HUDEP-2 (cell line): Measurements from ENCODE around the gene PKLR.
"Not testable (repeated sequence)": the region's sequence is repeated elsewhere in the genome, so short reads cannot be mapped to it uniquely, and the experiment has no call there.

Experiments
- DNase-seq, 76 experiments: peaks; one replicate each; lab custom pipeline; 2025; ENCODE audit not compliant: unreplicated experiment in 76 of 76; lab: John Stamatoyannopoulos, UW

PKLR gene

DNA sequence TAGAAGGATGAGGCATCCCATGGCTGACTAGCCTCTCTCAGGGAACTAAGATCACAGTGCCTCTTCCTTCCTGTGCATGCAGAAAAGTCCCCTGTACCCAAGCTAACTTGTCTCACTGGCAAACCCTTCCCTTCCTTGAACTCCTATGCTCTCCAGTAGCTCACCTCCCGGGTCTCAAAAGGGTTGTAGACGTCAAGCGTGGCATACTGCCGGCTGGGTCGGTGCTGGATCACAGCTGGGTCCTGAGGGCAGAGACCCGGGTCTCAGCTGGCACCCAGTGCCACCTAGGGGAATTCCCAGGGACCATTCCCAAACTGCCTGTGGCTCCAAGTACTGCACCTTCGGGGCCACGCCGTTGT lies 39.8 kb downstream of the PKLR start:
- DNase-seq = peak in 1 of 76 experiments; percentile 34

DNA sequence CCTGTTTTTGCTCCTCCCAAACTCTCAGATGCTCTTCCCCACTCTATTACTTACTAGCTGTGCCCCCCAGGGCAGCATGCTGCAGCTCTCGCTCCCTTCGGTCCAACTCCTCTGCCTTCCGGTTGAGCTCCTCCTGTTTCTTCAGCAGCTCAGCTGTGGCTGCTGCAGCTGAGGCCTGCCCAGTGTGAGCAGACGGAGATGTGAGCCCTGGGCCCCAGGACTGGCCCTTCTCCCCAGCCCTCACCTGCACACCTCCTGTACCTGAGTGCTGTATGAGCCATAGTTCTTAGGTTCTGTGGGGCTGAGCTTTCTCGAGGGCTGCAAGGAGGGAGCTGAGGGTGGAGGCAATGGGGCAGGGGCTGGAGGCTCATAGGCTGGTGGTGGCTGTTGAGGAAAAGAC lies 41.0 kb downstream of the PKLR start:
- DNase-seq = no peak

DNA sequence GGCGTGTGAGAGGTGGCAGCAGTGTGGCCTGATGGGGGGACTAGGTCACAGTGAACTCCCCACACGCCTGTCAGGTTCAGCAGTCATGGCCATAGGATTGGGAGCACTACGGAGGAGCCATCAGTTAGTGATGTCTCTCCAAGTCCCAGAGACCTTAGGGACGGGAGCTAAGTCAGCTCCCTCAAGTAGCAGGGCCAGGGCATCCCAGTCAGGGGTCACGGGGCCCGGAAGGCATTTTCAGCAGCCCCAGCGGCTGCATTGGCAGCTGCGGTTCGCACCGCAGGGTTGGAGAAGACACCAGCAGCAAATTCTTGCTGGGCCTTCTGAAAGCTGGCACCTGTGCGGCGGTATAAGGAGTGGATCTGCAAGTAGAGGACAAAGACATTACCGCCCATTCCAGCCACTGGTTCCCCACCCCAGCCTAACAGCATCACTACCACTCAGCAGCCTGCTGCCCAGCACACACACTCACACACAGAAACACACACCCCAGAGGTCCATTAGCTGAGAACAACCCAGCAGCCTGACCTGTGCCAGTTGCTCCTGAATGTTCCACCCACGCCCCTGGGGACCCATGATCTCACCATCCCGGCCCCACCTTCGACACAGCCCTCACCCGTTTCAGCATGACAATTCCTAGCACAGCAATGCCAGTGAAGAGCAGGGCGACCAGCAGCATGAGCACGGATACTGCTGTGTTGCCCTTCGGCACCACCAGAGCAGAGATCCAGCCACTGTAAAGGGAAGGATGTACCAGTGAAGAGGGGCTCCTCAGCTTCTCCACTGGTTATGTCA lies 45.0 kb downstream of the PKLR start:
- DNase-seq = no peak

DNA sequence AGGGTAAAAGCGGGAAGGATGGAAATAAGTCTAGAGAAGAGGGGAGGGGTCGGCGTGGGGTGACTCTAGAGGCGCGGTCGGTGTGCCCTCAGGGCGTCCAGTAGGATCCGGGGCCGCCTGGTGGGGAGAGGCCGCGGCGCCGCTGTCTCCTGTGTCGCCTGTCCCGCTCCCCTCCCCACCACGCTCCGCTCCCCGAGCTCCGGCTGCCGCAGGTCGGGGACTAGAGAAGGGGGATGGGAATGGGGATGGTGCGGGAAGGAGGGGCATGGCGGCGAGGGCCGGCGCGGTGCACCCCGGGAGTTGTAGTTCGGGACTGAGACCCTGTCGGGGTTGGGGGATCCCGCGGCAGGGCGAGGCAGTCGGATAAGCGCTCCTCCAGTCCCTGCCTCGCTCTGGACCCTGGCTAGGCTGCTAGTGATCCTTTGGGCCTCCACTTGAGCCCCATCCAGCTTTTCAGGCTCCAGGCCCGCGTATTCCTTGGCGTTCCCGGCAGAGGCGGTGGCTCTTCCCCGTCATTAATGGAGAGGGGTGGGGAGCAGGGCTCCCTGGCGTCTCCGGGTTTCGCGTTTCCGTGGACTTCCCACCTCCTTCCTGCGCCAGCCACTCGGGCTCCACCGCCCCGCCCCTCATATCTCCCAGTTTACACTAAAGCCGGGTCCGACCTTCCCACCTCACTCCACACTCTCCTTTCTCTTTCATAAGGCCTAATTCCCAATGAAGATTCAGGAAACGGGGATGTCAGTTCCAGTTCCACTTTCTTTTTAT lies 45.8 kb downstream of the PKLR start, which contains the start of gene ENTREP3:
Gene ENTREP3 (minus strand): TSS at position 241 of the 765 bp plus-strand sequence. CDS start 606 bp downstream, outside the sequence.
- peak in 57 of 76 experiments; percentile 8 to 74 (median 47) for DNase-seq

DNA sequence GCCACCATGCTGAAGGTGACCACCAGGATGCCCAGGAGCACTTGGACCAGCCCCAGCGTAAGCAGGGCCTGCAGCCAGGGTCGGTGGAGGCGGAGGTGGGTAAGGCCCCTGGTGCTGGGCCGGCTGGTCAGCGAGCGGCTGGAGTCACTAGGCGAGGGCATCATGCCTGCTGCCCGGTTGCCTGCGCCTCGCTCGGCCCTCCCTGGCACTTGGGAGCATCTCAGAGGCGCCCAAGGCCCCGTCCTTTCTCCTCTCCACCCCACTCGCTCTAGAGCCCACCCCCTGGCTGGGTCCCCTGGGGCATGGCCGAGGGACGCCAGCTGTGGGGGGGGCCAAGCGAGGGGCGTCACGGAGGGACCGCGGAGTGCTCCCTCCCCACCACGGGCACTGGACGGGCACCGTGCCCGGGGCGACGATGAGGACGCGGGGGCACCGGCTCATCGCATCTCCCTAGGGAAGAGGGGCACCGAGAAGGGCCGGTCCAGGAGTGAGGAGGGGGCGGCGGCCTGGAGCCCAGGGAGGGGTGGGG lies 46.5 kb downstream of the PKLR start:
- DNase-seq = no peak

DNA sequence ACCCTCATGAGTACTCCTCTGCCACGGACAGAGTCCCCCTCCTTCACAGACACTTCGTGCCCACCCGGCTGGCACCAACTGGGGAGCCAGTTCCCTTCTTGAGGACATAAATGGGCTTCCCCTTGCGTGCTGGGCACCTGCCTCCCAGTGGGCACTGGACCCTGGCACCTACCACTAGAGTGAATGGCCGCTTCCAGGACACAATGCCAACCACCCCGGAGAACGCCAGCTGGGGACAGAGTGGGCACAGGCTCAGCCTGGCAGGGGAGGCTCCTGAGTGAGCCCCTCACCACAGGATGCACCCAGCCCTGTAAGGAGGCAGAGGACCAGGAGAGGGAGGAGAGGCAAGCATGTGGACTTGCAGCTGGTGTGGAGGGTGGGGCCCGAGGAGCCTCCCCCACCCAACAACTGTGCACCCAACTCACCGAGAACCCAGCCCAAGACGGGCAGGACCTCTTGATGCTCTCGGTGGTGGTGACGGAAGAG lies 47.0 kb downstream of the PKLR start:
- peak in 2 of 76 experiments; percentile 7 to 12 for DNase-seq

DNA sequence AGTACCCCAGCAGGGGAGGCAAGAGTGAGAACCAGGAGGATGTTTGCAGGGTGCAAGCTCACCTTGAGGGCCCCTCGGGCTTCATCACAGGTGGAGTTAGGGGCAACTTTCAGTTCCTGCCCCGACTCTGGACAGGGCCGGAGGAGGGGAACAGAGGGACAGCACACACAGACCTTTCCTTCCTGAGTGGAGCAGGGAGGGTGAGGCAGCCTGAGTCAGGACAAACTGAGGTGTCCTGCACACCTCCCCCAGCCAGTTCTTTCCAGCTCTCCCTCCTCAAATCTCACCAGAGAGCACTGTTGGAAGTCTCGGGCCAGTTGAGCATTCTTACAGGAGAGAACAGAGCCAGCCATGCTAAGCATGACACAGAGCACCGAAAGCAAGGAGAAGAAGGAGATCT lies 47.4 kb downstream of the PKLR start:
- DNase-seq = no peak

DNA sequence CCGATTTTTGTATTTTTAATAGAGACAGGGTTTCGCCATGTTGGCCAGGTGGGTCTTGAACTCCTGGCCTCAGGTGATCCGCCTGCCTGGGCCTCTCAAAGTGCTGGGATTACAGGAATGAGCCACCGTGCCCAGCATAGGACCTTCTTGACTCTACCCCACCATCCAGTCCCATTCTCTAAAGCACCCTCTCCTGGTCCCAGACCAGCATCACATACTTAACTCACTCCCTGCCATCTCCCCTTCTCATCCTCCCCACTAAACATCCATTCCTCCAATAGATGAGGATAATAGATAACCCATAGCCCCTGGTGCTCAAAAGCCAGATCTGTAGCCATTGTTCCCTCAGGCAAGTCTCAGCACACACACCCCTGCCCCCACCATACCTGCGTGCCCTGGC lies 48.0 kb downstream of the PKLR start:
- no peak for DNase-seq

DNA sequence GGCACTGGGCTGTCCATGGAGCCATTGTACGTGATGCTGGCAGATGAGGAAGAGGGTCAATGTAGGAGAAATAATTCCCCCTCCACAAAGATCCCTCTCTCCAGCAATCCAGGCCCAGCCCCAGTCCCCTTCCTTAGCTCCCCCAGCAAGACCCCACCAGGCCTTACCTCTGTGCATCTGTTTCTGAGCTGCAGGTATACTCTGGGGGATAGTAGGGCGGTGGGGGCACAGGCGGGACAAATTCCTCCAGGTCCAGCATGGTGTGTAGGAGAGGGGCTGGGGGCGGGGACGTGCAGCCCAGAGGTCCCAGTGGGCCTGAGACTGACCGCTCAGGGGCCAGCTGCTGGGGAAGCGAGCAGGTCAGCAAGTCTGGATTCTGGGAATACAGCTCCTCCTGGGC lies 49.7 kb downstream of the PKLR start:
- no peak for DNase-seq

DNA sequence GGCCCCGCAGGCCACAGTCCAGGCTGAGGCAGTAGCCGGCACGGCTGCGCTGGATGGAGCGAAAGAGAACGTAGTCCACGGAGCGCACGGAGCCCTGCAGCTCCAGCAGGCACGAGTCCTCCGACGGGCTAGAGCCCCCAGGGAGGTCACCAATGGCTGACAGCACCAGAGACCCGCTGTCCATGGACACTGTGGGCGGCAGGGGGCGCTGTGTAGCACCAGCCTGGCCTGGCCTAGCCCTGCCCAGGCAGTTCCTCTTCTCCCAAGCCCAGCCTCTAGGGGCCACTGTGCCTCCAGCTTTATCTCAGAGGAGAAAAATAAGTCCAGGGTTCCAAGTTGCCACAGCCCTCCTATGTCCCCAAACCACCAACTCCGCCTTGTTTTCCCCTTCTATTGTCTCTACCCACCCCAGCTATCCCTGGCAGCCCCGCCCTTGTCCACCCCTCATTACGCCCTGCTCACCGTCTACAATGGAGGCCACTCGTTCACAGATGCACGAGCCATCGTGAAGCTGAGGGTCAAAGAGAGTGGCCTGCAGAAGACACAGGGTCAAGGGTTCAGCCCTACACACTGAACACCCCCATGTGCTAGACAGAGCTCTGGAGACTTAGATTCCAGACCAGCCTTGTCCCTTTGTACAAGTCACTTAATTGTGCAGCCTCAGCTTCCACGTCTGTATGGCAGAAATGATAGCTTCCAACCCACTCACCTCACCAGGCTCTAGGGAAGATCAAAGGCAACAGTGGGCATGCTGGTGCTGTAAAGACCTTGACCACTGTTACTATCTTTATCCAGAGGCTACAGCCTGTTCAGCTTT lies 50.4 kb downstream of the PKLR start:
- peak in 73 of 76 experiments; percentile 52 to 95 (median 89) for DNase-seq

DNA sequence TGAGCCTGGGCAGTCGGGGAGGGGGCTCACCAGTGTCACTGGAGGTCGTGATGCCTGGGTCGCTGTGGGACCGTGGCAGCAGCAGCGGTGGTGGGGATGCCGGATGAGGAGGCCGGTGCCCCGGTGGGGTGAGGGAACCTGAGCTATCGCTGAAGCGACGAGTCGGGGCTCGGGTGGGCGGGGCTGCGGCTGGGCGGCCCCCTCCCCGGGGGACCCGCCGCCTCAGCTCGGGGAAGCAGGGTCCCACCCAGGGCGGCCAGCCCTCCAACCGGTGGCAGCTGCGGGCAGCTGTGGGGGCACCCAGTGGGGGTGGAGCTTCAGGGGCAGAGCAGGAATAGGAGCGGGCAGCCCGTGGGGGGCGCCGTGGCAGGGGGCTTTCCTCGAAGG lies 51.0 kb downstream of the PKLR start:
- DNase-seq = no peak

DNA sequence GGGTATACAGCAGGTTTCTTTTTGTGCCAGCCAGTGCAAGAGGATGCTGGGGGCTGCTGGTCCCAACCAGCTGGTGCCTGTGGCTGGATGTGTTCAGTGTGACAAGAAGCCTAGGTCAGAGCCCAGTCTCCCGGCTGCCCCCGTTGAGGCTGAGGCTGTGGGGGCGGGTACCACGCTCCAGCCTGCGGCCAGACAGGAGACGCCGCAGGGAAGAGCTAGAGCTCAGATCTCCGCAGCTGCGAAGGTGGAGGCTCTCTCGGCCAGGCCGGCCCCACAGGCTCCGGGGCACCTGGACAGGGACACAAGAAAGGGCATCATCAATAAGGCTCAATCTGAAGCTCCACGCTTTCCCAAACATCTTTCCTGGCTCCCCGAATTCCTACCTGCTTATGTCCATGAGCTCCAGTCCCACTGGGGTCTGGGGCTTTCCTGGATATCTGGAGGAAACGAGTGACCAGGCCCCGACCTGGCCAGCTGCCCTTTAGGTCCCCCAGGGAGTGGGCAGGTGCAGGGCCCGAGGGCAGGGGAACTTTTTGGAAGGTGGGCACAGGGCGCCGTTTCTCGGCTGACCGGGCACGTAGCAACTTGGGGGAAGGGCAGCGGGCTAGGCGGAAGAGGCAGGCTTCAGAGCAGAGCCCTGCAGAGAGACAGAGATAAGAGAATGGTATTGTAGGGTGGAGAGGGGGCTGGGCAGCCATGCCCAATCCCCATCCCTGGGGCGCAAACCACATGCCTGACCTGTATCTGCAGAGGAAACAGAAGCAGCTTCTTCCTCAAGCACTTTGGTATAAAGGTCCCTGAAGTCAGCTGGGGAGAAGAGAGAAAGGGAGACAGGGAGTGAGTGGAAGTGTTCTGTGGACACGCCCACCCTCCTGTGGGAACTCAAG lies 53.3 kb downstream of the PKLR start:
- DNase-seq = peak in 73 of 76 experiments; percentile 34 to 89 (median 78)

DNA sequence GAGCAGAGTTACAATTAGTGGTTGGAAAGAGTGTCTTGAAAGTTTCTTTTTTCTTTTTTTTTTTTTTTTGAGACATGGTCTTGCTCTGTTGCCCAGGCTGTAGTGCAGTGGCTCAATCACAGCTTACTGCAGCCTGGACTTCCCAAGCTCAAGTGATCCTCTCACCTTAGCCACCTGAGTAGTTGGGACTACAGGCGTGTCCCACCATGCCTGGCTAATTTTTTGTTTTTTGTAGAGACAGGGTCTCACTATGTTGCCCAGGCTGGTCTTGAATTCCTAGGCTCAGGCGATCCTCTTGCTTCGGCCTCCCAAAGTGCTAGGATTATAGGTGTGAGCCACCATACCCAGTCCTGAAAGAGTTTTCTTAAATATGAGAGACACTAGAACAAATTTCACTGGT lies 54.4 kb downstream of the PKLR start:
- not testable (repeated sequence) for DNase-seq

DNA sequence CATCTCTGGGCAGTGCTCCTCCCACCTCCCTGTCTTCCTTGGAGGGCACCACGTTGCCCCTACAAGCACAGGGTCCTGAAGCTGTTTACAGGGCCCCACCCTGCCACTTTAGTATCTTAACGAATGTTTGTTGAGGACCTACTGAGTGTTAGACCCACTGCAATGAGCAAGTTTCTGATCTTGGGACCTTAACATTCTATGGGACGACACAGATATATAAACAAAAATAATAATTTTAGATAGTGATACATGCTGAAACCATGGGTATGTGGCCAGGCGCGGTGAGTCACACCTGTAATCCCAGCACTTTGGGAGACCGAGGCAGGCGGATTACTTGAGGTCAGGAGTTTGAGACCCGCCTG lies 56.1 kb downstream of the PKLR start:
- peak in 1 of 76 experiments; percentile 53 for DNase-seq

DNA sequence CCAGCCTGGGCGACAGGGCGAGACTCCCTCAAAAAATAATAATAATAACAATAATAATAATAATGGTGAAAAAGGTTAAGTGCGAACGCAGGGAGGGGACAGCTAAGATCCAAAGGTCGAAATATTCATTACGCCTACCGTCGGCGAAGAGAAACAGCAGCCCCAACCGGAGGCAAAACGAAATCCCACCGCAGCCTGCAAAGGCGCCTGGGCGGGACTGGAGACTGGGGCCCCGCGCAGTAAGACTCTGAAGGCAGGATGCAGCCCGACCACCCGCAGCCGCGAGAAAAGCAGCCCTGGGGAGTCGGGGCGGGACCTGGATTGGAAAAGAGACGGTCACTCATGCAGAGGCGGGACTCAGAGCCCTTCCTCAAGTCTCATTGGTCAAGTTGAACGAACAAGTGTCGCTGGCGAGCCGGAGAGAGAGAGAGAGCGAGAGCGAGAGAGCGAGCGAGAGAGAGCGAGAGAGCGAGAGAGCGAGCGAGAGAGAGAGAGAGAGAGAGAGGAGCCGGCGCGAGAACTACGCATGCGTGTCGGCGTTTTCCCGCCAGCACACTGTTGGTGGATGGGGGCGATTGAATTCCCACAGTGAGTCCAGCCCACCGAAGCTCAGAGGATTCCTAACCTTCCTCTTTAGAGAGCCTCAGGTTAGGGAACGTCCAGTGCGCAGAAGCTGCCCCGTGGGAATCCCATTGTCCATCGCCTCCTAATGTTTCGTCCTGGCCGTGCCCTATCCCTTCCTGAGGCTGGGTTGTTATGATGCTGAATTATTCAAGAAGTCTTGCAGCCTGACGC lies 56.7 kb downstream of the PKLR start:
- DNase-seq = peak in 75 of 76 experiments; percentile 75 to 99 (median 96)

DNA sequence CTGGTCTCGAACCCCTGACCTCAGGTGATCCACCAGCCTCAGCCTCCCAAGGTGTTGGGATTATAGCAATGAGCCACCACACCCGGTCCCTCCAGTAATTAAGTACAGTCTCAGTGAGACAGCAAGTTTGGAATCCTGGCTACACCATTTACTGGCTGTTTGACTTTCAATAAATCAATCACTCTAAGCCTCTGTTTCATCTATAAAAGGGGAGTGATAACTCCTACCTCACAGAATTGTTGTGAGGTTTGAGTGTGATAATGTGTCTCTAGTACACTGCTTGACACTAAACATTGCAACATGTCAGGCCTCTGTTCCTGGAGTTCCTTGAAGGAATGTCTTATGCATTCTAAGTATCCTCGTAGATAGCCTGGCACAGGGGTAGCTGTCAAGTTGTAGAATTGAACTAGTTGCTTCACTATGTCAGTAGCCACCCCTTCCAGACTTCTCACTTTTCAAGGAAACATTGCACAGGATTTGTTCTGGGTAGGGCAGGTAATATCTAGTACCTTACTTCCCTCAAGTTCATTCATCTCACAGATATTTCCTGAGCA lies 58.4 kb downstream of the PKLR start:
- DNase-seq = no peak

DNA sequence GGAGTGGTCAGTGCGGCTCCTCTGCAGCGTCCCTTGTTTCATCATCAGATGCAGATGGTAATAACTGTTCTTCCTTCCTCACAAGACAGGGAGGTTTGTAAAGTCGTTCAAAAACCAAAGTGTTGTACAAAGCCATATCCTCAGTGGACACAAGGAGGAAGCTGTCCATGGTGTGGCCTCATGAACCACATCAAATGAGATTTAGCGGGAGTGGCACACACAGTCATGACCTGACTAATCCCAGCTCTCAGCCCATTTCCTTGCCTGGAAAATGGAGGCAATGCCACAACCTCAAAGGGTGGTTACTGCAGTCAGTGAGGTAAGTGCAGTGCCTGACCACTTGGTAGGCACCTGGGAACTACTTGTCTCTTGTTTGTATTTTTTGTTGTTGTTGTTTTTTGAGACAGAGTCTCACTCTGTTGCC lies 59.4 kb downstream of the PKLR start:
- peak in 1 of 76 experiments; percentile 8 for DNase-seq

DNA sequence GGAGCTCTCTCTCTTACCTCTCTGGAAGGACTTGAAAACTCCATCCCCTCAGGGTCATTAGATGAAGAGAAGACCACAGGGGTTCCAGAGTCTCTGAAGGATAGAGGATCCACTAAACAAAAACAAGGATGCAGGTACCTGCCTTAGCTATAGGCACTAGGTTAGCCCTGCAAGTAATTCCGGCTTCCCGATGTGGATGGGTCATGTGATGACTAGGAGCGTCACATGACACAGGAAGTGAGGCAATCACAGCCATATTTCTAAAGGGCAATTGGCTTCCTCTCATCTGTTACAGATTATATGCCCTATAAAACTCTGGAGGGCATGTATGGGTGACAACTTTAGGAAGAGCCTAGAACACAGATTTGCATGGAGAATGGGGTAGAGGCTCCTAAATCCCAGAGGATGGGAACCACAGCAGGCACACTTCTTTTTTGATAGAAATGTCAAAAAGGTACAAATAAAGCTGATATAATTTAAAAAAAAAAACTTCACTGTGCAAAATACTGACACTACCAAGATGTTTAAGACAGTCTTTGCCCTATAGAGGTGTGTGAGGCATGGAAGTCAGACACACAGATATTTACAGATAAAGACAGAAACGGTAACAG lies 60.1 kb downstream of the PKLR start:
- peak in 65 of 76 experiments; percentile 10 to 79 (median 46) for DNase-seq
